NCI-H2081 treated with DMSO at 0.1 percent for 48 hours (cell line): ENCODE measurements around the gene FIBP.
A peak's percentile ranks its signal among the peaks of the same experiment; 100 is the strongest.

Experiments
- DNase-seq: peaks from one replicate; lab custom pipeline; 2025; lab: John Stamatoyannopoulos, UW

Gene FIBP

GRCh38 chr11:65888163-65888814 lies at the start of gene FIBP:
TSS of gene FIBP (minus strand) at chr11:65888471. CDS start at chr11:65888418, 53 bp downstream.
- peak; percentile 73 for DNase-seq

- DNase-seq: no peak
These were observed 49.5 kb upstream of the FIBP start for GRCh38 chr11:65937766-65938165.

GRCh38 chr11:65934014-65934413 lies 45.7 kb upstream of the FIBP start:
- DNase-seq: no peak

- DNase-seq: no peak
These were observed 44.3 kb upstream of the FIBP start for GRCh38 chr11:65932558-65932919.

GRCh38 chr11:65931773-65932557 lies 43.7 kb upstream of the FIBP start:
- DNase-seq: no peak

- no peak for DNase-seq
These were observed 40.4 kb upstream of the FIBP start for GRCh38 chr11:65928667-65929066.

- DNase-seq: no peak
These were observed 39.7 kb upstream of the FIBP start for GRCh38 chr11:65927904-65928397.

GRCh38 chr11:65925397-65925796 lies 37.1 kb upstream of the FIBP start:
- DNase-seq: no peak

- no peak for DNase-seq
These were observed 34.3 kb upstream of the FIBP start for GRCh38 chr11:65922565-65922964.

- no peak for DNase-seq
These were observed 33.6 kb upstream of the FIBP start for GRCh38 chr11:65921876-65922275.

- no peak for DNase-seq
These were observed 32.8 kb upstream of the FIBP start for GRCh38 chr11:65921033-65921555.

GRCh38 chr11:65920372-65920802 lies 32.1 kb upstream of the FIBP start:
- DNase-seq: no peak

GRCh38 chr11:65919573-65920371 lies 31.5 kb upstream of the FIBP start:
- no peak for DNase-seq

- peak; percentile 67 for DNase-seq
These were observed 30.9 kb upstream of the FIBP start, which contains the start of gene DRAP1 for GRCh38 chr11:65919141-65919572. TSS of gene DRAP1 (plus strand) at chr11:65919426. CDS start at chr11:65919502, 76 bp downstream.

GRCh38 chr11:65918211-65919140 lies 30.2 kb upstream of the FIBP start, which contains the start of gene C11orf68:
TSS of gene C11orf68 (minus strand) at chr11:65919062. CDS start at chr11:65919031, 31 bp downstream.
- no peak for DNase-seq

- DNase-seq: no peak
These were observed 29.4 kb upstream of the FIBP start for GRCh38 chr11:65917434-65918210.

GRCh38 chr11:65917077-65917433 lies 28.8 kb upstream of the FIBP start:
- no peak for DNase-seq

GRCh38 chr11:65916391-65916790 lies 28.1 kb upstream of the FIBP start:
- no peak for DNase-seq

- DNase-seq: no peak
These were observed 27.6 kb upstream of the FIBP start for GRCh38 chr11:65915821-65916251.
